Glomerular visceral epithelial cell (primary cell): ENCODE measurements around the gene SPC24.
"Not testable (repeated sequence)": the region's sequence is repeated elsewhere in the genome, so short reads cannot be mapped to it uniquely, and the experiment has no call there.

Source experiments
- DNase-seq: peaks from one replicate; pipeline ENCODE4 v3.0.0-alpha.2; 2016; ENCODE audit errors: extremely low spot score

SPC24 gene

DNA sequence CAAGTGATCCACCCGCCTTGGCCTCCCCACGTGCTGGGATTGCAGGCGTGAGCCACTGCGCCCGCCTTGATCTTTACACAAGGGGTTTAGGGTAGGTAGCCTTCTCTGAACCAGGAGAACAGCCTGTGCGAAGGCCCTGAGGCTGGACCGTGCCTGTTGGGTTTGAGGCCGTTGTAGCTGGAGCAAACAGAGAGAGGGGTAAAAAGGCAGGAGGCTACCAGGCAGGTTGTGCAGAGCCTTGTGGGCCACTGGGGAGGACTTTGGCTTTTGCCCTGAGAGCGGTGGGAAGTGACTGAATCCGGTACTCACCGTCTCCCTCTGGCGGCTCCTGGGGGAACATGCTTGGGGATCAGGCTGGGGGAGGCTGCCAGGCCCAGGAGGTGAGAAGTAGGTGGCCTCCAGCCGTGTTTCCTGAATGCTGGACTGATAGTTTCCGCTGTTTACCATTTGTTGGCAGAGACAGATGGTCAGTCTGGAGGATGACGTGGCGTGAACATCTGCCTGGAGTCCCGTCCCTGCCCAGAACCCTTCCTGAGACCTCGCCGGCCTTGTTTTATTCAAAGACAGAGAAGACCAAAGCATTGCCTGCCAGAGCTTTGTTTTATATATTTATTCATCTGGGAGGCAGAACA, 24.6 kb downstream of the SPC24 start:
- peak; percentile 79 for DNase-seq

DNA sequence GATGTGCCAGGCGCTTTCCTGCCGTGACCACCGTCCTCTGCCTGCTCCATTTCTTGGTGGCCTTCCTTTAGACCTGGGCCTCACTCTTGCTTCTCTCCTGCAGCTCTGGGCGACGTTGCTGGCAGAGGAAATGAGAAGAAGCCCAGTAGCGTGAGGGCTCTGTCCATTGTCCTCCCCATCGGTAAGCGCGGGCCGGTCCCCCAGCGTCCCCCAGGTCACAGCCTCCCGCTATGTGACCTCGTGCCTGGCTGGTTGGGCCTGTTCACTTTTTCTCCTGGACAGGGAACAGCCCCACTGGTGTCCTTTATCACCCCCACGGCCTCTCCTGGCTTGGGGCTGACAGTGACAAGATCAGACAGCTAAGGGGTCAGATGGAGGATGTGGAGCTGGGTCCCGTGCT, 27.7 kb downstream of the SPC24 start:
- DNase-seq: no peak

- peak; percentile 75 for DNase-seq
Measured at GRCh38 chr19:11125994-11126685, 29.4 kb downstream of the SPC24 start.

GRCh38 chr19:11124157-11124556, 31.4 kb downstream of the SPC24 start:
- DNase-seq: not testable (repeated sequence)

DNA sequence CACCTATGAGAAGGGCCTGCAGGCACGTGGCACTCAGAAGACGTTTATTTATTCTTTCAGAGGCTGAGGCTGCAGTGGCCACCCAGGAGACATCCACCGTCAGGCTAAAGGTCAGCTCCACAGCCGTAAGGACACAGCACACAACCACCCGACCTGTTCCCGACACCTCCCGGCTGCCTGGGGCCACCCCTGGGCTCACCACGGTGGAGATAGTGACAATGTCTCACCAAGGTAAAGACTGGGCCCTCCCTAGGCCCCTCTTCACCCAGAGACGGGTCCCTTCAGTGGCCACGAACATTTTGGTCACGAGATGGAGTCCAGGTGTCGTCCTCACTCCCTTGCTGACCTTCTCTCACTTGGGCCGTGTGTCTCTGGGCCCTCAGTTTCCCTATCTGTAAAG, 32.5 kb downstream of the SPC24 start:
- DNase-seq: no peak

- DNase-seq: not testable (repeated sequence)
Measured at GRCh38 chr19:11121963-11122362, 33.6 kb downstream of the SPC24 start.

- no peak for DNase-seq
Measured at GRCh38 chr19:11116507-11116906, 39.1 kb downstream of the SPC24 start.

DNA sequence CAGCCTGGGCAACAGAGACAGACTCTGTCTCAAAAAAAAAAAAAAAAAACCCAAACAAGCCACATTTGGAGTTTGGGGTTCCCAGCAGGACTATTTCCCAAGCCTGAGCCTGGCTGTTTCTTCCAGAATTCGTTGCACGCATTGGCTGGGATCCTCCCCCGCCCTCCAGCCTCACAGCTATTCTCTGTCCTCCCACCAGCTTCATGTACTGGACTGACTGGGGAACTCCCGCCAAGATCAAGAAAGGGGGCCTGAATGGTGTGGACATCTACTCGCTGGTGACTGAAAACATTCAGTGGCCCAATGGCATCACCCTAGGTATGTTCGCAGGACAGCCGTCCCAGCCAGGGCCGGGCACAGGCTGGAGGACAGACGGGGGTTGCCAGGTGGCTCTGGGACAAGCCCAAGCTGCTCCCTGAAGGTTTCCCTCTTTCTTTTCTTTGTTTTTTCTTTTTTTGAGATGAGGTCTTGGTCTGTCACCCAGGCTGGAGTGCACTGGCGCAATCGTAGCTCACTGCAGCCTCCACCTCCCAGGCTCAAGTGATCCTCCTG, 39.6 kb downstream of the SPC24 start:
- DNase-seq: no peak

GRCh38 chr19:11115042-11115441, 40.5 kb downstream of the SPC24 start:
- no peak for DNase-seq

- no peak for DNase-seq
Measured at GRCh38 chr19:11113140-11113708, 42.4 kb downstream of the SPC24 start.

DNA sequence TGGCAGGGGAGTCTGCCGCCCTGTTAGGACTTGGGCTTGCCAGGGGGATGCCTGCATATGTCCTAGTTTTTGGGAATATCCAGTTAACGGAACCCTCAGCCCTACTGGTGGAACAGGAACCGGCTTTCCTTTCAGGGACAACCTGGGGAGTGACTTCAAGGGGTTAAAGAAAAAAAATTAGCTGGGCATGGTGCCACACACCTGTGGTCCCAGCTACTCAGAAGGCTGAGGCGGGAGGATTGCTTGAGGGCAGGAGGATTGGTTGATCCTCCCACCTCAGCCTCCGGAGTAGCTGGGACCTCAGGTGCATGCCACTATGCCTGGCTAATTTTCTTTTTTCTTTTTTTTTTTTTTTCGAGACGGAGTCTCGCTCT, 43.8 kb downstream of the SPC24 start:
- DNase-seq: peak; percentile 25

GRCh38 chr19:11111117-11111770, 44.3 kb downstream of the SPC24 start:
- no peak for DNase-seq

GRCh38 chr19:11108746-11109145, 46.8 kb downstream of the SPC24 start:
- DNase-seq: no peak

- DNase-seq: no peak
Measured at GRCh38 chr19:11106477-11106876, 49.1 kb downstream of the SPC24 start.

GRCh38 chr19:11105014-11105636, 50.5 kb downstream of the SPC24 start:
- DNase-seq: no peak

DNA sequence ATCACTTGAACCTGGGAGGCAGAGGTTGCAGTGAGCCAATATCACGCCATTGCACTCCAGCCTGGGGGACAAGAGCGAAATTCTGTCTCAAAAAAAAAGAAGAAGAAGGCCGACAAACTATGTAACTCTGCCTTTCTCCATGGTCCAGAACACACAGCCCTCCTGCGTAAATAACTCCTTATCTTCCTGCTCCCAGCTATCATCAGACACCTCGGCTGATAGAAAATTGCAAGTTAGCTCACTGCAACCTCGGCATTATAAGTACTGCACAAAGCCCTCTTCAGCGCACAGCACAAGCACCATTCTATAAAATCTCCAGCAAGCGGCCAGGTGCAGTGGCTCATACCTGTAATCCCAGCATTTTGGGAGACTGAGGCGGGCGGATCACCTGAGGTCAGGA, 51.9 kb downstream of the SPC24 start:
- not testable (repeated sequence) for DNase-seq

DNA sequence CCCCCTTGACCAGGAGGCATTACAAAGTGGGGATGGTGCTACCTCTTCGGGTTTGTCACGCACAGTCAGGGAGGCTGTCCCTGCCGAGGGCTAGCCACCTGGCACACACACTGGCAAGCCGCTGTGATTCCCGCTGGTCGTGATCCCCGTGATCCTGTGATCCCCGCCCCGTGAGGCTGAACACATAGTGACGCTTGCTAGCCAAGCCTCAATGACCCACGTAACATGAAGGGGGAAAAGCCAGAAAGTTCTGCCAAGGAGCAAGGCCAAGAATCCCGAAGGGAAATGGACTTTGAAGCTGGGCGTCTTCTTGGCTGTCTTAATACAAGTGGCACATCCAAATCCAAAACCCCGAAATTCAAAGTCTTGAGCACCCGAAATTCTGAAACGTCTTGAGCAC, 52.6 kb downstream of the SPC24 start:
- no peak for DNase-seq

- no peak for DNase-seq
Measured at GRCh38 chr19:11101057-11101456, 54.5 kb downstream of the SPC24 start.

- DNase-seq: no peak
Measured at GRCh38 chr19:11100049-11100448, 55.5 kb downstream of the SPC24 start.

- DNase-seq: no peak
Measured at GRCh38 chr19:11098861-11099260, 56.7 kb downstream of the SPC24 start.

DNA sequence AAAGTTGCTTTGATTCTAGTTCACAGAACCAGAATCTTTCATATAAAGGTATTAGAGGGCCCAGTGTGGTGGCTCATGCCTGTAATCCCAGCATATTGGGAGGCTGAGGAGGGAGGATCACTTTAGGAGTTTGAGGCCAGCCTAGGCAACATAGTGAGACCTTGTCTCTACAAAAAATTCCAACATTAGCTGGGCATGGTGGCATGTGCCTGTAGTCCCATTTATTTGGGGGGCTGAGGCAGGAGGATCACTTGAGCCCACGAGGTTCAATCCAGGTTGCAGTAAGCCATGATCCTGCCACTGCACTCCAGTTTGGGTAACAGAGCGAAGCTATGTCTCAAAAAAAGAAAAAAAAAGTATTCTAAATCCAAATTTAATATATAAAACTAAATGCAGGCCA, 57.3 kb downstream of the SPC24 start:
- no peak for DNase-seq

DNA sequence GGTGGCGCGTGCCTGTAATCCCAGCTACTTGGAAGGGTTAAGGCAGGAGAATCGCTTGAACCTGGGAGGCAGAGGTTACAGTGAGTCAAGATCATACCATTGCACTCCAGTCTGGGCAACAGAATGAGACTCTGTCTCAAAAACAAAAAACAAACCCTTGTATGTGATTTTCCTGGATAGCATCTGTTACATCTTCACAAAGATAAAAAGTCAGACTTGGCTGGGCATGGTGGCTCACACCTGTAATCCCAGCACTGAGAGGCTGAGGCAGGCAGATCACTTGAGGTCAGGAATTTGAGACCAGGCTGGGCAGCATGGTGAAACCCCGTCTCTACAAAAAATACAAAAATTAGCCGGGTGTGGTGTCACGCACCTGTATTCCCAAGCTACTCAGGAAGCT, 58.2 kb downstream of the SPC24 start:
- DNase-seq: not testable (repeated sequence)
